Colonic mucosa (tissue), 4 donors: ENCODE results near the gene ARX. TPM values are rescaled to one million over a fixed set of nuclear protein-coding genes. Genes with fewer than 3 reads are reported as not detected.

Experiments
- DNase-seq: peaks from one replicate; pipeline ENCODE4 v3.0.0-alpha.2; 2020
- H3K27ac ChIP-seq: fragments of 200-600 bp; one replicate; pipeline ENCODE4 v1.8.0; 2021
- H3K27me3 ChIP-seq: fragments of 200-600 bp; one replicate; pipeline ENCODE4 v1.8.0; 2021
- H3K36me3 ChIP-seq: fragments of 200-600 bp; one replicate; pipeline ENCODE4 v1.8.0; 2021
- H3K4me1 ChIP-seq: fragments of 200-600 bp; one replicate; pipeline ENCODE4 v1.8.0; 2021; ENCODE audit warnings: mild to moderate bottlenecking
- H3K4me3 ChIP-seq: fragments of 200-600 bp; one replicate; pipeline ENCODE4 v1.8.0; 2021
- H3K9ac ChIP-seq, 2 donors: one replicate each; pipeline ENCODE4 v1.7.0; 2013; ENCODE audit warnings: control low read depth in 2 of 2, low read depth in 2 of 2, low read length in 2 of 2
- H3K9me3 ChIP-seq: fragments of 200-600 bp; one replicate; pipeline ENCODE4 v1.8.0; 2021
- intact Hi-C: fragments of 100-400 bp; cut with DNase I; formaldehyde crosslinking; loops from one replicate; pipeline ENCODE4 v1.14.1; 2022
- total RNA-seq, 2 donors: library from RNA; stranded (reverse); fragmentation: NEBNext Ultra II Directional in 1 of 2; extraction: Animal tissue kit (Norgen Biotek cat#: 25700) in 1 of 2; gene quantifications; one replicate each; pipeline ENCODE4 v1.2.1, GENCODE V29; 2021
- TF ChIP-seq, protein P1 (sequence below): fragments of 200-600 bp; IDR thresholded peaks from one replicate; pipeline ENCODE4 v1.8.0; 2022; ENCODE audit warnings: antibody characterized with exemption, mild to moderate bottlenecking
- donor health status: healthy.
- donor health status: DM: no; HTN: no; CAD: no.
- donor health status: DM: no; HTN: no; CAD: no.

ARX gene
- total RNA-seq, 2 donors from 2014 or later, result 0.66 to 0.84 TPM

- Histone ChIP-seq H3K4me1 (no peaks in the 10 kb centered on the region), H3K27ac (no peak overlapping the region), H3K27me3 (no peaks in the 10 kb centered on the region), H3K4me3 (no peak overlapping the region), H3K9me3 (no peaks in the 10 kb centered on the region), H3K9ac (no peak overlapping the region), H3K36me3 (no peaks in the 10 kb centered on the region)
- intact Hi-C loops, result no loop called here
- TF ChIP-seq, protein P1, sequence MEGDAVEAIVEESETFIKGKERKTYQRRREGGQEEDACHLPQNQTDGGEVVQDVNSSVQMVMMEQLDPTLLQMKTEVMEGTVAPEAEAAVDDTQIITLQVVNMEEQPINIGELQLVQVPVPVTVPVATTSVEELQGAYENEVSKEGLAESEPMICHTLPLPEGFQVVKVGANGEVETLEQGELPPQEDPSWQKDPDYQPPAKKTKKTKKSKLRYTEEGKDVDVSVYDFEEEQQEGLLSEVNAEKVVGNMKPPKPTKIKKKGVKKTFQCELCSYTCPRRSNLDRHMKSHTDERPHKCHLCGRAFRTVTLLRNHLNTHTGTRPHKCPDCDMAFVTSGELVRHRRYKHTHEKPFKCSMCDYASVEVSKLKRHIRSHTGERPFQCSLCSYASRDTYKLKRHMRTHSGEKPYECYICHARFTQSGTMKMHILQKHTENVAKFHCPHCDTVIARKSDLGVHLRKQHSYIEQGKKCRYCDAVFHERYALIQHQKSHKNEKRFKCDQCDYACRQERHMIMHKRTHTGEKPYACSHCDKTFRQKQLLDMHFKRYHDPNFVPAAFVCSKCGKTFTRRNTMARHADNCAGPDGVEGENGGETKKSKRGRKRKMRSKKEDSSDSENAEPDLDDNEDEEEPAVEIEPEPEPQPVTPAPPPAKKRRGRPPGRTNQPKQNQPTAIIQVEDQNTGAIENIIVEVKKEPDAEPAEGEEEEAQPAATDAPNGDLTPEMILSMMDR, result no peak
- no peak for DNase-seq
Measured at GRCh38 chrX:25048178-25048577, 32.4 kb upstream of the ARX start.

DNA sequence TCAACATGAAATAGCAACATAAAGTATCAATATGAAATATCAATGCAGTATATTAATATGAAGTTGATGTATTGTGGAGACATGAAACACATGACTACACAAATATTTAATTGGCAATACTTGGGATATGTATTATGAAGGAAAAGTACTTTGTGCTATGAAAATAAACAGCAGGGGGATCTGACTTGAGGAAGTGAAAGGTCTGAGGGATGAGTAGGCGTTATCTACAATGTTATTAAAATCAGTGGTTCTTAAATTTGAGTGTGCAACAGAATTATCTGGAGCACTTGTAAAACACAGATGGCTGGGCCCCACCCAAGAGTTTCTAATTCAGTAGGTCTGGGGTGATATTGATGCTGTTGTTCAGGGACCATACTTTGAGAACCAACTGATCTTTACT is 27.4 kb upstream of the ARX start:
- no peaks in the 10 kb centered on the region for H3K36me3 ChIP-seq
- TF ChIP-seq, protein P1, result no peak
- intact Hi-C loops, result no loop called here
- no peaks in the 10 kb centered on the region for H3K4me1 ChIP-seq
- no peak overlapping the region for H3K27ac ChIP-seq
- H3K9ac ChIP-seq, result no peak overlapping the region
- no peak overlapping the region for H3K4me3 ChIP-seq
- no peaks in the 10 kb centered on the region for H3K9me3 ChIP-seq
- no peaks in the 10 kb centered on the region for H3K27me3 ChIP-seq
- no peak for DNase-seq

GRCh38 chrX:25039036-25039435 is 23.3 kb upstream of the ARX start:
- Histone ChIP-seq H3K9me3 (no peaks in the 10 kb centered on the region), H3K4me3 (no peak overlapping the region), H3K27ac (no peak overlapping the region), H3K36me3 (no peaks in the 10 kb centered on the region), H3K9ac (no peak overlapping the region), H3K4me1 (no peaks in the 10 kb centered on the region), H3K27me3 (no peaks in the 10 kb centered on the region)
- no peak for DNase-seq
- TF ChIP-seq, protein P1, result no peak
- intact Hi-C loops, result no loop called here

- no peak overlapping the region for H3K9ac ChIP-seq
- H3K4me3 ChIP-seq, result no peak overlapping the region
- no peak overlapping the region for H3K27ac ChIP-seq
- intact Hi-C loops, result no loop called here
- no peak for DNase-seq
- no peaks in the 10 kb centered on the region for H3K27me3 ChIP-seq
- H3K9me3 ChIP-seq, result no peaks in the 10 kb centered on the region
- H3K36me3 ChIP-seq, result no peaks in the 10 kb centered on the region
- H3K4me1 ChIP-seq, result no peaks in the 10 kb centered on the region
- TF ChIP-seq, protein P1, result no peak
Measured at GRCh38 chrX:25034889-25035288, 19.1 kb upstream of the ARX start.

DNA sequence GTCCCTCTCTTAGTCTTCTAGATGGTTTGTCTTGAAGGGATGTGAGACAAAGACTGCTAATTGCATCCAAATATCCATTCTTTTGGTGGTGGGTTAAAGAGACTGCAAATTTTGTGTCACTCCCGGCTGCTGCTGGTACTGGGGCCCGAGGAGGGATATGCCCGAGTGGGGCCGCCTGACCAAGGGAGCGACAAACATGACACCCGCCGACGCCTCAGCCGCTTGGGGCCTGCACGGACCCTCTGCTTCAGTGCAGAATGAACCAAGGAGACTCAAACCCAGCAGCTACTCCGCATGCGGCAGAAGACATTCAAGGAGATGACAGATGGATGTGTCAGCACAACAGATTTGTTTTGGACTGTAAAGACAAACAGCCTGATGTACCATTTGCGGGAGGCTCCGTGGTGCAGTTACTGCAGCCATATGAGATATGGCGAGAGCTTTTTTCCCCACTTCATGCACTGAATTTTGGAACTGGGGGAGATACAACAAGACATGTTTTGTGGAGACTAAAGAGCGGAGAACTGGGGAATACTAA is 13.6 kb upstream of the ARX start:
- TF ChIP-seq, protein P1, result no peak
- no peaks in the 10 kb centered on the region for H3K36me3 ChIP-seq
- intact Hi-C loops, result no loop called here
- no peak overlapping the region for H3K9ac ChIP-seq
- no peaks in the 10 kb centered on the region for H3K9me3 ChIP-seq
- H3K4me3 ChIP-seq, result no peak overlapping the region
- no peaks in the 10 kb centered on the region for H3K4me1 ChIP-seq
- no peaks in the 10 kb centered on the region for H3K27me3 ChIP-seq
- H3K27ac ChIP-seq, result no peak overlapping the region
- DNase-seq, result no peak
